NAMALWA (cell line): ENCODE data around the gene PIPOX.

Experiments
- DNase-seq: peaks from one replicate; pipeline ENCODE4 v3.0.0-alpha.2; 2015; ENCODE audit warnings: low spot score

Gene PIPOX

DNA sequence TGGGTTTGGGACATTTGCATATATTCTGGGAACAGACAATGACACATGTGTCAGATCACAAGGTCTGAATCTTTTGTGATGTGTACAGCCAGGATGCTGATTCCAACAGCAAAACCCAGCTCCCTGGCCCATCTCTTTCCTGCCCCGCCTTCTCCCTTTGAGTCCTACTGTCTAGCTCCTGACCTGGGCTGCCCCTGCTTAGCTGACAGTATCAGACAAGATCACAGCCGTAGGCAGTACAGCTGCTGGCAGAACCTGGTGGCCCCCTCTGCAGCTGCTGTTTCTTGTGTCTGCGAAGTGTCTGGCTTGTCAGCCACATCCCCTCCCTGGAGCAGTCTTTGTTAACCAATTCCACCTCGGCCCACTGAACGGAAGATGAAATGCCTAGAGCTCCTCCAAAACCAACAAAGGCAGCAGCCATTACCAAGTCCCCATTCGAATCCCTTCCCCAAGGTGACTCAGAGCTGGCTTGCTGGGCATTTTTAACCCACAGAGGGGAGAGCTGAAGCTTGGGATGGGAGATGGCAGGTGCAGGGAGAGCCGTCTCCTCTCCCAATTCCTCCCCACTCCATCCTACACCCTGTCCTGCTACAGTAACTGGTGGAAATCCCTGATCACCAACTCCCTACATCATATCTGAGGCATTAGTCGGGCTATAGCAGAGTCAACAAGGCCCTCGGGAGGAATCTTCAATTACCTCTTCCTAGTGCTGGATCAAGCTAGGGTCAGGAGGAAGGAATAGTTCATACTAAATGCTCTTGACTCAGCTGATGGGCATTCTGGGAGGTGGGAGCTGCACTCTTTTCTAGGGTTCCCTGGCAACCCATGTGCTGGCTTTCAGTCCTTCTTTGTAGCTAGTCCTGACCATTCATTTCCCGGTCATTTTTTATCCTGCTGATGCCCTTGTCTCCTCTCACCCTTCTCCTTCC is 5.8 kb downstream of the PIPOX start:
- peak; percentile 23 for DNase-seq

DNA sequence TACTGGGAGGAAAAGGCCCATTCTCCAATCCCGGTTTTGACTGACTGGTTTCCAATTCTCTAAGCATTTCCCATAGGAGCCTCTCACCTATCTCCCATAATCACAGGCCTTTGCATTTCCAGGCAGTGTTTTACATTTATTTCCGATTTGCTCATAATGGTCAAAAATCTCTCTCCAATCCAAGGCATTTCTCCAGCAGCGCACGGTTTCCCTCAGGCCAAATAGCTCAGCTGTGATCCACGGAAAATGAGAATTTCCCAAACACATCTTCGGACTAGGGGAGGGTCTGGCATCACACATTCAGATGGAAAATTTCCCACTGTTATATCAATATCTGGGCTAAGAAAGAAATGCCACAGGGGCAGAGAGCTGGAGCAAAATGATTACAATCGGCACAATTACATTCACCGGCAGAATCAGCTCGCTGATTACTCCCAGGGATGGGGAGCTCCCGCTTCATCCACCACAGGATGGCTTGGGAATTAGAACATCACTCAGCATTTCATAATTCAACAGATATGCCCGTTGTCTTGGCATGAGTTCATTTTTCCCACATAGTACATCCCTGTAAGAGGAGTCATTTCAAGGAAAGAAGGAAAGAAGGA is 6.7 kb downstream of the PIPOX start:
- DNase-seq, result no peak

- no peak for DNase-seq
Observed at GRCh38 chr17:29050176-29050575, 7.2 kb downstream of the PIPOX start.

DNA sequence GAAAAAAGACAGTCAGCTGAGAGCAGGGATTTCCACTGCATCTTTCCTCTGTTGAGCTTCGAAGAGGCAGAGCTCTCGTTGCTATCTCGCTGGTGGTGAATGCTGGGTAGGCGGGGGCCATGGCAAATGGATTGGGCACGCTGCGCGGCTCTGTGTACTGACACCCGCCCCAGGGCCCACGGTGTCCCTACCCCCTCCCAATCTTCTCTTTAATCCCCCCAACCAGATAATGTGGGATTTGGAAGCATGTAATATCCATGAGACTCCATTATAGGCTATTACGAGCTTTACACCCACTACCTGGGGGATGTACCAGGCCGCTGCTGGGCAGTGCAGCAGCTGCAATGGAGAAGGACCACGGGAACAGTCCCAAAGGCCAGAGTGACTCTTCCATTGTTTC is 8.3 kb downstream of the PIPOX start:
- no peak for DNase-seq

- DNase-seq, result no peak
Observed at GRCh38 chr17:29051731-29052130, 8.8 kb downstream of the PIPOX start.

DNA sequence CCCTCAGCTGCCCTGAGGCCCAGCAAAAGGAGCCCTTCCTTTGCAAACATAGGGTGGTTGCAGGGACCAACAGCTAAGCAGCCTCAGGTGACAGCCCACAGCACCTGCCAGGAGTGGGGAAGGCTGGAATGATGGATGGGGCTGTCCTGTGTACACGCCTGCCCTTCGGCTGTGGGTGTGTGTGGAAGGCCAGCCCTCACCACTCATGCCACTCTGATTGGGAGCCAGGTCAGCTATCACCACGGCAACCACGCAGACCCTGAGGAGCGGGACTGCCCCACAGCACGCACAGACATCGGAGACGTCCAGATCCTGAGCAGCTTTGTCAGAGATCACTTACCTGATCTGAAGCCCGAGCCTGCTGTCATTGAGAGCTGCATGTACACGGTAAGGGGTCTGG is 11.9 kb downstream of the PIPOX start:
- DNase-seq, result no peak

DNA sequence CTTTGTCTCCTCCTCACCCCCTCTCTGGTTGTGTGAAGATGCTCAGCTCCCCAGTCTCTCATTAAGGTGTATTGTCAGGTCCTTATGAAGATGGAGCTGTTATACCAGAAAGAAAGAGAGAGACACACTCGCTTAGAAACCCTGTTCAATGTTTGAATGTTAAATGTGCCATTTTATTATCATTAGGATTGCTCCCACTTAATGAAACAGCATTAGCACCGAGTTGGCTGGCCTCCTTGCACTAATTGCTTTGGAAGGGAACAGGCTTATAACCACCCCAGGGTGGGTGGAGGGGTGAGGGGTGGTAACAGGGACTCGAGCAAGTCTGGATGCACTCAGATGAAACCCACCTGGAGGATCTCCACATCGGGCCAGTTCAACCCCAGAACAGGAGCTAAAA is 14.4 kb downstream of the PIPOX start:
- no peak for DNase-seq

DNA sequence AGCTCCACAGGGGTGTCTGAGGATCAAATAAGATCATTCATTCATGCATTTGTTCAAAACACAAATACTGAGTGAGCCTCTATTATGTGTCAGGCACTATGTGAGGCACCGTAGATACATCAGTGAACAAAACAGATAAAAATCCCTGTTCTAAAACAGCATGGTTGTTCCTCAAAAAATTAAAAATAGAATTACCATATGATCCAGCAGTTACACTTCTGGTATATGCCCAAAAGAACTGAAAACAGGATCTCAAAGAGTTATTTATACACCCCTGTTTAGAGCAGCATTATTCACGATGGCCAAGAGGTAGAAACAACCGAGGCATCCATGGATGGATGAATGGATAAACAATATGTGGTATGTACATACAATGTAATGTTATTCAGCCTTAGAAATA is 15.4 kb downstream of the PIPOX start:
- no peak for DNase-seq

- DNase-seq, result no peak
Observed at GRCh38 chr17:29059281-29059680, 16.3 kb downstream of the PIPOX start.

GRCh38 chr17:29060475-29060874 is 17.5 kb downstream of the PIPOX start:
- no peak for DNase-seq

DNA sequence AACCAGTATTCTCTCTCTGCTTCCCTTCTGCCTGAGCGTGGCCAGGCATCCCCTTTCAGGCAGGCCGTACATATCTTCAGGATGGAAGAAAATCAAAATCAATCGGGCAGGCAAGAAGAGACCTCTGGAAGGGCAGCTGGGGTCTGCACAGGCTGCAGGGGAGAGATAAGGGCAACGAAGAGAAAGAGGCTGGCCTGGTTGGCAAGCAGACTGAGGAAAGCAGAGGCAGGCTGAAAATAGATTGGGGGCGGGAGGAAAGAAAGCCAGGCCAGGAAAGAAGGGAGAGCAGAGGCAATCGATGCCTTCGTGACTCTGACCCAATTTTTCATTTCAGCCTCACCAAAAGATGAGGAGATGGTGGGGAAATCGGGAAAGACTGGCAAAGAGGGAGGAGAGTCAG is 18.1 kb downstream of the PIPOX start:
- no peak for DNase-seq

GRCh38 chr17:29062215-29062614 is 19.3 kb downstream of the PIPOX start:
- no peak for DNase-seq

DNA sequence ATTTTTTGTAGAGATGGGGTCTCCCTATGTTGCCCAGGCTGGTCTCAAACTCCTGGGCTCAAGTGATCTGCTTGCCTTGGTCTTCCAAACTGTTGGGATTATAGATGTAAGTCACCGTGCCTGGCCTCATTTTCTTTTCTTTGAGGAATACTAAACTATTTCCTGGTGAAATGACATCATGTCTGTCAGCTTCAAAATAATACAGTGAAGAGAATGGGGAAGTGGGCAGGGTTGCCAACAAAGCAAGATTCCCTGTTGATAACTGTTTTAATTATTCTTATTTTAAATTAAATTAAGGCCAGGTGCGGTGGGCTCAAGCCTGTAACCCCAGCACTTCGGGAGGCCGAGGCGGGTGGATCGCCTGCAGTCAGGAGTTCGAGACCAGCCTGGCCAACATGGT is 21.1 kb downstream of the PIPOX start:
- DNase-seq, result no peak

DNA sequence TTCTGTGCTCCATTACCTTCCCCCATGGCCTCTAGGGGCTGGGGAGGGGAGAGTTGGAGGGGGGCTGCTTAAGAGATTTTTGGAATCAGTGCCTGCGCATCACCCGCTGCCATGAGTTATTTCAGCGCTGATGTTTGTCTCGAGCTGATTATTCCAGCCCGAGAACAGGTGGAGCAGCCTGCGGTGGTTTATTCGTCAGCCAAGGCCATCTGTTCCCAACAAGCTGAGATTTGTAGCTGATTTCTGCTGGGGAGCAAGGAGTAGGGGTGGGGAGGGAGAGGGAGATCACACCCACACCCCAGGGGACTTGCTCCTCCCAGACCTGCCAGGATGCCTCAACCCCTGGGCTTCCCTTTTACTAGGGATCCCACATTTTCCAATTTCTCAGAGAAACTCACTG is 23.1 kb downstream of the PIPOX start:
- DNase-seq, result no peak

GRCh38 chr17:29066606-29067005 is 23.7 kb downstream of the PIPOX start:
- no peak for DNase-seq

GRCh38 chr17:29068818-29069217 is 25.9 kb downstream of the PIPOX start:
- no peak for DNase-seq

GRCh38 chr17:29069526-29070041 is 26.6 kb downstream of the PIPOX start:
- no peak for DNase-seq

- no peak for DNase-seq
Observed at GRCh38 chr17:29070308-29070707, 27.4 kb downstream of the PIPOX start.

DNA sequence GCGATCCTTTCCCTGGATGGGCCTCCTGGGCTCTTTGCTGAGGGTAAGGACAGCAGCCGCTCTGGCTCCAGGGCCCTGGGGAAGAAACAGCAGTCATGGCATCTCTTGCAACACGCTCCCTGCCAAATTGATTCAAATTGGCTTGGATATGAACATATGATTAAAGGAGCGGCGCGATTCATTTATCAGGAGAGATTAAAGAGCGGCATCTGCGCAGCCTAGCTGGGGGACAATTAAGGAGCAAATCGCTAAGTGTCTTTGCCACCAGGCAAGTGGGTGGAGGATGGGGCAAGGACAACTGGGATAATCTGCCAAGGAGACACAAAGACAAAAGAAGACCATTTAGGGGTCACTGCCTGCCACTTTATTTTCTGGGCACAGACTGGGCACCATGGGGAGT is 27.8 kb downstream of the PIPOX start:
- no peak for DNase-seq

- no peak for DNase-seq
Observed at GRCh38 chr17:29071303-29071702, 28.4 kb downstream of the PIPOX start.

- DNase-seq, result no peak
Observed at GRCh38 chr17:29073045-29073444, 30.1 kb downstream of the PIPOX start.

- no peak for DNase-seq
Observed at GRCh38 chr17:29073520-29073919, 30.6 kb downstream of the PIPOX start.

GRCh38 chr17:29074488-29074887 is 31.5 kb downstream of the PIPOX start:
- no peak for DNase-seq
